22Rv1 (cell line): ENCODE data around the gene TMLHE.

Experiments
- CTCF ChIP-seq: fragments of 450-650 bp; IDR thresholded peaks from 2 replicates; pipeline ENCODE4 v1.5.1; 2017; ENCODE audit warnings: mild to moderate bottlenecking
- ZFX ChIP-seq: fragments of 450-650 bp; IDR thresholded peaks from 2 replicates; pipeline ENCODE4 v1.6.1; 2017; ENCODE audit warnings: antibody characterized with exemption, borderline replicate concordance

GRCh38 chrX:155592981-155593380, 19.8 kb downstream of the TMLHE start:
- TF ChIP-seq CTCF: no peak
- TF ChIP-seq ZFX: no peak
